B cell (primary cell): ENCODE measurements around the gene RPH3AL. TPM values are rescaled to one million over a fixed set of nuclear protein-coding genes. Genes with fewer than 3 reads are reported as not detected.

Experiments used
- ATAC-seq: fragments of 200-7000 bp; cut with Tn5 transposase; one replicate; pipeline ENCODE4 v1.10.0; 2021; ENCODE audit warnings: low read depth, mild to moderate bottlenecking, moderate number of reproducible peaks, moderate library complexity
- CTCF ChIA-PET: fragments of 350-600 bp; sonication (Branson Sonifier 250); formaldehyde crosslinking; loops from one replicate; lab custom pipeline; 2021; ENCODE audit warnings: antibody characterized with exemption, inconsistent platforms; lab: Charles Lee
- POLR2A ChIA-PET: fragments of 350-600 bp; sonication (Branson Sonifier 250); formaldehyde crosslinking; loops from one replicate; lab custom pipeline; 2021; ENCODE audit warnings: antibody characterized with exemption; lab: Charles Lee
- DNase-seq: peaks from one replicate; pipeline ENCODE4 v3.0.0; 2013
- H2AFZ ChIP-seq: 2 replicates; pipeline ENCODE4 v1.6.1; 2012; ENCODE audit warnings: mild to moderate bottlenecking, low read depth, low read length; ENCODE audit not compliant: insufficient read depth, poor library complexity, severe bottlenecking
- H3K27ac ChIP-seq, 2 donors: 1 replicate in 1 of 2; 2 replicates in 1 of 2; pipeline ENCODE4 v1.5.1; 2012 to 2013; ENCODE audit warnings: low read length in 2 of 2, mild to moderate bottlenecking in 2 of 2, moderate library complexity in 1 of 2
- H3K27me3 ChIP-seq, 4 experiments: fragments of 200-600 bp in 1 of 4; sonication (generic) in 1 of 4; replicated peaks in 1 of 4; 1 replicate in 2 of 4; 2 replicates in 2 of 4; pipeline versions ENCODE4 v1.6.1 to v1.7.0; 2013 to 2016; ENCODE audit warnings: low read length in 3 of 4, mild to moderate bottlenecking in 2 of 4, mixed read lengths in 1 of 4, moderate library complexity in 1 of 4; ENCODE audit not compliant: insufficient read depth in 4 of 4, control insufficient read depth in 3 of 4; ENCODE audit errors: control extremely low read depth in 1 of 4
- H3K36me3 ChIP-seq, 2 experiments: replicated peaks in 1 of 2; 1 replicate in 1 of 2; 2 replicates in 1 of 2; pipeline versions ENCODE4 v1.6.1 to v1.7.1; 2013; ENCODE audit warnings: low read length in 1 of 2; ENCODE audit not compliant: insufficient read depth in 2 of 2, control insufficient read depth in 1 of 2; ENCODE audit errors: control extremely low read depth in 1 of 2, extremely low read depth in 1 of 2
- H3K4me1 ChIP-seq, 2 donors: fragments of 200-600 bp in 1 of 2; sonication (generic) in 1 of 2; 1 replicate in 1 of 2; 2 replicates in 1 of 2; pipeline versions ENCODE4 v1.5.1 to v1.6.1; 2013 to 2017; ENCODE audit warnings: low read length in 2 of 2; ENCODE audit not compliant: control insufficient read depth in 2 of 2, insufficient read depth in 2 of 2
- H3K4me2 ChIP-seq: replicated peaks from 2 replicates; pipeline ENCODE3; 2012; ENCODE audit warnings: mild to moderate bottlenecking, low read depth, low read length; ENCODE audit not compliant: poor library complexity, severe bottlenecking
- H3K4me3 ChIP-seq, 5 experiments: fragments of 200-600 bp in 1 of 5; sonication (generic) in 1 of 5; 1 replicate in 3 of 5; 2 replicates in 2 of 5; pipeline versions ENCODE4 v1.5.1 to v1.7.0; 2011 to 2016; ENCODE audit warnings: low read length in 4 of 5, mild to moderate bottlenecking in 4 of 5, low read depth in 2 of 5, control low read depth in 1 of 5, moderate library complexity in 1 of 5; ENCODE audit not compliant: insufficient read depth in 1 of 5; ENCODE audit errors: control extremely low read depth in 1 of 5, extremely low read depth in 1 of 5
- H3K79me2 ChIP-seq: fragments of 200-600 bp; sonication (generic); one replicate; pipeline ENCODE4 v1.6.0; 2016; ENCODE audit warnings: low read length; ENCODE audit not compliant: control insufficient read depth, insufficient read depth
- H3K9ac ChIP-seq: fragments of 200-600 bp; sonication (generic); 2 replicates; pipeline ENCODE4 v1.6.1; 2017; ENCODE audit warnings: mild to moderate bottlenecking, low read length, moderate library complexity
- H3K9me3 ChIP-seq, 3 donors: one replicate each; pipeline versions ENCODE4 v1.6.1 to v1.7.1; 2013; ENCODE audit warnings: low read length in 2 of 3; ENCODE audit not compliant: control insufficient read depth in 2 of 3, insufficient read depth in 1 of 3; ENCODE audit errors: control extremely low read depth in 1 of 3
- H4K20me1 ChIP-seq: 2 replicates; pipeline ENCODE4 v1.6.0; 2012; ENCODE audit warnings: mild to moderate bottlenecking, low read length; ENCODE audit not compliant: insufficient read depth, control insufficient read depth, poor library complexity, severe bottlenecking
- H3K27ac Mint-ChIP-seq: one replicate; pipeline ENCODE4 v1.8.0; 2021; ENCODE audit warnings: mixed read lengths
- H3K27me3 Mint-ChIP-seq: one replicate; pipeline ENCODE4 v1.8.0; 2021; ENCODE audit warnings: mixed read lengths
- H3K4me1 Mint-ChIP-seq: one replicate; pipeline ENCODE4 v1.8.0; 2021; ENCODE audit warnings: mixed read lengths
- H3K4me3 Mint-ChIP-seq: one replicate; pipeline ENCODE4 v1.8.0; 2021; ENCODE audit warnings: mixed read lengths
- H3K9me3 Mint-ChIP-seq: one replicate; pipeline ENCODE4 v1.8.0; 2022; ENCODE audit warnings: mixed read lengths; ENCODE audit not compliant: insufficient read depth
- CTCF ChIP-seq: fragments of 200-600 bp; IDR thresholded peaks from one replicate; pipeline ENCODE4 v1.8.0; 2022; ENCODE audit warnings: antibody characterized with exemption, mild to moderate bottlenecking
- EZH2 ChIP-seq: IDR thresholded peaks from 2 replicates; pipeline ENCODE4 v1.6.1; 2012; ENCODE audit warnings: borderline replicate concordance, low read depth, mild to moderate bottlenecking, moderate library complexity, low read length; ENCODE audit not compliant: insufficient read depth, poor library complexity, severe bottlenecking
- WGBS: methylation state at CpG from one replicate; pipeline ENCODE4 v1.1.5; 2013; ENCODE audit warnings: missing lambda C conversion rate; ENCODE audit not compliant: insufficient coverage; 5-methylcytosine and 5-hydroxymethylcytosine counted together
- intact Hi-C: fragments of 100-400 bp; cut with micrococcal nuclease; formaldehyde crosslinking; loops from one replicate; pipeline ENCODE4 v1.10.0; 2022
- polyA plus RNA-seq: library from polyadenylated mRNA; depleted of rRNA; stranded (reverse); fragments of >200 nt; gene quantifications from 2 replicates; pipeline ENCODE4 v1.2.3, GENCODE V29; 2012
- total RNA-seq, 2 donors: library from RNA; stranded (reverse); fragments of 120-200 nt in 1 of 2; gene quantifications; 1 replicate in 1 of 2; 2 replicates in 1 of 2; pipeline versions ENCODE4 v1.2.3 to v1.2.4, GENCODE V29; 2013 to 2022

RPH3AL gene
- total and polyA plus RNA-seq, 2 donors (not counting 1 experiment from before 2014, with no cell fraction given): 10.8 to 13.3 TPM

GRCh38 chr17:210402-210801 is 142.2 kb downstream of the RPH3AL start:
- peaks cover 4% of the 10 kb centered on the region for H3K4me1 Mint-ChIP-seq
- no peak overlapping the region for H3K4me3 Mint-ChIP-seq
- peaks cover 7% of the 10 kb centered on the region for H3K9me3 Mint-ChIP-seq
- CTCF ChIA-PET: no interaction called here
- Histone ChIP-seq H3K4me1 (peaks cover 4 to 7% of the 10 kb centered on the region in 2 donors), H4K20me1 (no peaks in the 10 kb centered on the region), H3K27ac (no peak overlapping the region), H3K9ac (no peak overlapping the region), H3K79me2 (no peaks in the 10 kb centered on the region), H3K9me3 (peaks cover 0 to 23% (median 0%) of the 10 kb centered on the region in 3 donors), H3K27me3 (peaks cover 0 to 4% (median 0%) of the 10 kb centered on the region in 4 experiments), H3K36me3 (no peaks in the 10 kb centered on the region), H3K4me3 (no peak overlapping the region), H3K4me2 (no peak overlapping the region), H2AFZ (no peak overlapping the region)
- H3K27ac Mint-ChIP-seq: no peak overlapping the region
- intact Hi-C loops: no loop called here
- H3K27me3 Mint-ChIP-seq: peaks cover 4% of the 10 kb centered on the region
- ATAC-seq (no peak), DNase-seq (no peak)
- WGBS: 100% methylated on average over 6 of the region's 8 CpGs
- POLR2A ChIA-PET: no interaction called here
- no peak for TF ChIP-seq EZH2
- TF ChIP-seq CTCF: no peak

GRCh38 chr17:208429-208828 is 144.2 kb downstream of the RPH3AL start:
- H3K27me3 Mint-ChIP-seq: peaks cover 4% of the 10 kb centered on the region
- no peak overlapping the region for H3K27ac Mint-ChIP-seq
- Histone ChIP-seq H3K27ac (no peak overlapping the region), H2AFZ (no peak overlapping the region), H3K9me3 (peaks cover 0 to 26% (median 0%) of the 10 kb centered on the region in 3 donors), H3K79me2 (no peaks in the 10 kb centered on the region), H3K27me3 (peaks cover 0 to 4% (median 0%) of the 10 kb centered on the region in 4 experiments), H3K9ac (no peak overlapping the region), H3K4me3 (no peak overlapping the region), H4K20me1 (no peaks in the 10 kb centered on the region), H3K36me3 (no peaks in the 10 kb centered on the region), H3K4me1 (no peaks in the 10 kb centered on the region), H3K4me2 (no peak overlapping the region)
- no peaks in the 10 kb centered on the region for H3K4me1 Mint-ChIP-seq
- 91% methylated on average over 5 of the region's 8 CpGs for WGBS
- no peak for TF ChIP-seq CTCF
- no peak for TF ChIP-seq EZH2
- POLR2A ChIA-PET: no interaction called here
- intact Hi-C loops: no loop called here
- CTCF ChIA-PET: interaction anchor here (0.5 kb wide), 1 partner anchor 31 kb away, joined by 4 read pairs; no protein-coding TSS in a partner anchor
- no peak overlapping the region for H3K4me3 Mint-ChIP-seq
- no peak for DNase-seq
- H3K9me3 Mint-ChIP-seq: peaks cover 7% of the 10 kb centered on the region
- ATAC-seq: no peak
